ENCODE measurements around the gene CAPSL.
"Not testable (repeated sequence)": the region's sequence is repeated elsewhere in the genome, so short reads cannot be mapped to it uniquely, and the experiment has no call there.

The CAPSL gene

GRCh38 chr5:35938568-35939227, at the start of gene CAPSL:
Gene CAPSL (minus strand): TSS chr5:35938622. CDS start chr5:35921120, 17,502 bp downstream.
- no peak for DNase-seq

- DNase-seq, result no peak
These were observed 49.4 kb upstream of the CAPSL start for GRCh38 chr5:35987776-35988175.

GRCh38 chr5:35979715-35980114, 41.3 kb upstream of the CAPSL start:
- DNase-seq, result no peak

GRCh38 chr5:35976859-35977258, 38.4 kb upstream of the CAPSL start:
- DNase-seq, result not testable (repeated sequence)

GRCh38 chr5:35974570-35974969, 36.1 kb upstream of the CAPSL start:
- DNase-seq, result no peak

- no peak for DNase-seq
These were observed 33.4 kb upstream of the CAPSL start for GRCh38 chr5:35971878-35972210.

- no peak for DNase-seq
These were observed 32.9 kb upstream of the CAPSL start for GRCh38 chr5:35971186-35971877.

- DNase-seq, result no peak
These were observed 25.0 kb upstream of the CAPSL start for GRCh38 chr5:35963381-35963843.

- DNase-seq, result no peak
These were observed 21.9 kb upstream of the CAPSL start for GRCh38 chr5:35960328-35960727.

- no peak for DNase-seq
These were observed 18.0 kb upstream of the CAPSL start for GRCh38 chr5:35956429-35956828.

GRCh38 chr5:35954175-35954574, 15.8 kb upstream of the CAPSL start:
- no peak for DNase-seq

- no peak for DNase-seq
These were observed 8.7 kb upstream of the CAPSL start for GRCh38 chr5:35947085-35947484.

GRCh38 chr5:35939639-35940038, 1.2 kb upstream of the CAPSL start:
- DNase-seq, result no peak

- peak; percentile 75 for DNase-seq
These were observed 11.9 kb downstream of the CAPSL start for GRCh38 chr5:35926389-35927051.

- DNase-seq, result peak; percentile 46
These were observed 13.3 kb downstream of the CAPSL start for GRCh38 chr5:35924950-35925722.

GRCh38 chr5:35924122-35924949, 14.1 kb downstream of the CAPSL start:
- no peak for DNase-seq

- DNase-seq, result no peak
These were observed 16.0 kb downstream of the CAPSL start for GRCh38 chr5:35922468-35922867.

- no peak for DNase-seq
These were observed 16.5 kb downstream of the CAPSL start for GRCh38 chr5:35921930-35922329.

- DNase-seq, result no peak
These were observed 17.5 kb downstream of the CAPSL start for GRCh38 chr5:35920890-35921289.

GRCh38 chr5:35919191-35919590, 19.2 kb downstream of the CAPSL start:
- DNase-seq, result no peak

- DNase-seq, result no peak
These were observed 29.6 kb downstream of the CAPSL start for GRCh38 chr5:35908814-35909213.

- DNase-seq, result no peak
These were observed 30.2 kb downstream of the CAPSL start for GRCh38 chr5:35908228-35908627.
